IMR-90 (cell line): ENCODE results near the gene CD244. TPM values are rescaled to one million over a fixed set of nuclear protein-coding genes. Genes with fewer than 3 reads are reported as not detected.

Experiments used
- ATAC-seq: fragments of 200-7000 bp; cut with Tn5 transposase; 2 replicates; pipeline ENCODE4 v1.9.1; 2020; ENCODE audit warnings: low read depth, mild to moderate bottlenecking, moderate library complexity
- BruUV-seq: library from RNA; stranded (reverse); fragments of 400-500 nt; replicated peaks from 2 replicates; lab custom pipeline; 2021; lab: Mats Ljungman, UMichigan
- CTCF ChIA-PET: fragments of 300-600 bp; formaldehyde crosslinking; extraction: SDS; loops from one replicate; lab custom pipeline; 2021; ENCODE audit warnings: antibody characterized with exemption; lab: Yijun Ruan, JAX
- POLR2A ChIA-PET: fragments of 300-600 bp; sonication (Branson Sonifier 250); formaldehyde crosslinking; loops from one replicate; lab custom pipeline; 2022; ENCODE audit warnings: antibody characterized with exemption; ENCODE audit not compliant: unreplicated experiment; lab: Charles Lee
- DNase-seq: peaks from one replicate; pipeline ENCODE4 v3.0.0; 2013
- H2AFZ ChIP-seq: replicated peaks from 2 replicates; pipeline ENCODE3; 2013; ENCODE audit warnings: low read length, mild to moderate bottlenecking; ENCODE audit not compliant: poor library complexity
- H2AK5ac ChIP-seq: 2 replicates; pipeline ENCODE4 v1.6.1; 2013; ENCODE audit warnings: low read depth, low read length, inconsistent platforms
- H2AK9ac ChIP-seq: replicated peaks from 2 replicates; pipeline ENCODE3; 2013; ENCODE audit warnings: mild to moderate bottlenecking, low read depth, low read length, moderate library complexity; ENCODE audit not compliant: poor library complexity
- H2BK120ac ChIP-seq: 2 replicates; pipeline ENCODE4 v1.6.1; 2013; ENCODE audit warnings: low read depth, low read length, inconsistent platforms
- H2BK15ac ChIP-seq: 3 replicates; pipeline ENCODE4 v1.6.1; 2013; ENCODE audit warnings: low read depth, low read length, inconsistent platforms
- H2BK20ac ChIP-seq: 2 replicates; pipeline ENCODE4 v1.6.1; 2013; ENCODE audit warnings: low read depth, mild to moderate bottlenecking, inconsistent platforms, low read length, moderate library complexity
- H2BK5ac ChIP-seq: 2 replicates; pipeline ENCODE4 v1.6.1; 2013; ENCODE audit warnings: mild to moderate bottlenecking, low read depth, low read length, inconsistent platforms; ENCODE audit not compliant: poor library complexity, severe bottlenecking
- H3K14ac ChIP-seq: replicated peaks from 2 replicates; pipeline ENCODE4 v1.6.1; 2013; ENCODE audit warnings: low read depth, low read length, inconsistent platforms
- H3K18ac ChIP-seq: 2 replicates; pipeline ENCODE4 v1.6.1; 2013; ENCODE audit warnings: low read depth, low read length, control low read depth
- H3K23ac ChIP-seq: 2 replicates; pipeline ENCODE4 v1.6.1; 2013; ENCODE audit warnings: low read depth, low read length, inconsistent platforms
- H3K27ac ChIP-seq: 2 replicates; pipeline ENCODE4 v1.5.1; 2013; ENCODE audit warnings: mild to moderate bottlenecking, control low read depth, low read length; ENCODE audit not compliant: insufficient read depth
- H3K27me3 ChIP-seq: 2 replicates; pipeline ENCODE4 v1.6.1; 2013; ENCODE audit warnings: low read length; ENCODE audit not compliant: control insufficient read depth, insufficient read depth
- H3K36me3 ChIP-seq: 2 replicates; pipeline ENCODE4 v1.6.1; 2013; ENCODE audit warnings: low read length, mixed read lengths; ENCODE audit not compliant: control insufficient read depth, insufficient read depth
- H3K4ac ChIP-seq: 2 replicates; pipeline ENCODE4 v1.6.1; 2013; ENCODE audit warnings: low read depth, low read length, inconsistent platforms
- H3K4me1 ChIP-seq: 2 replicates; pipeline ENCODE4 v1.6.1; 2013; ENCODE audit warnings: low read length, mixed read lengths; ENCODE audit not compliant: control insufficient read depth, insufficient read depth
- H3K4me2 ChIP-seq: 2 replicates; pipeline ENCODE4 v1.6.1; 2013; ENCODE audit warnings: low read depth, mild to moderate bottlenecking, control low read depth, low read length, moderate library complexity
- H3K4me3 ChIP-seq: 2 replicates; pipeline ENCODE4 v1.5.1; 2013; ENCODE audit warnings: low read depth, mild to moderate bottlenecking, control low read depth, low read length, moderate library complexity; ENCODE audit not compliant: insufficient read depth
- H3K56ac ChIP-seq: 2 replicates; pipeline ENCODE4 v1.6.1; 2013; ENCODE audit warnings: low read length, inconsistent platforms; ENCODE audit not compliant: insufficient read depth; ENCODE audit errors: extremely low read depth
- H3K79me1 ChIP-seq, 2 experiments: 2 replicates each; pipeline ENCODE4 v1.6.1; 2013; ENCODE audit warnings: low read length in 2 of 2, inconsistent platforms in 1 of 2, low read depth in 1 of 2
- H3K9ac ChIP-seq: 2 replicates; pipeline ENCODE4 v1.6.1; 2013; ENCODE audit warnings: low read depth, low read length, control low read depth
- H3K9me1 ChIP-seq: 2 replicates; pipeline ENCODE4 v1.6.1; 2013; ENCODE audit warnings: low read length, inconsistent platforms; ENCODE audit not compliant: insufficient read depth
- H3K9me3 ChIP-seq: 2 replicates; pipeline ENCODE4 v1.6.1; 2013; ENCODE audit warnings: low read length; ENCODE audit not compliant: control insufficient read depth, insufficient read depth
- H4K20me1 ChIP-seq: 2 replicates; pipeline ENCODE4 v1.6.1; 2013; ENCODE audit warnings: low read length, inconsistent platforms; ENCODE audit not compliant: insufficient read depth
- H4K5ac ChIP-seq: 2 replicates; pipeline ENCODE4 v1.6.1; 2013; ENCODE audit warnings: mild to moderate bottlenecking, low read depth, low read length, control low read depth
- H4K8ac ChIP-seq, 2 experiments: 2 replicates each; pipeline ENCODE4 v1.6.1; 2013; ENCODE audit warnings: low read depth in 2 of 2, low read length in 2 of 2, control low read depth in 1 of 2, inconsistent platforms in 1 of 2
- H4K91ac ChIP-seq: 2 replicates; pipeline ENCODE4 v1.6.1; 2013; ENCODE audit warnings: low read depth, low read length, inconsistent platforms; ENCODE audit not compliant: insufficient read depth
- BHLHE40 ChIP-seq: fragments of 150-350 bp; IDR thresholded peaks from 2 replicates; pipeline ENCODE4 v1.6.1; 2016; ENCODE audit warnings: mild to moderate bottlenecking, low read depth, low read length
- ELK1 ChIP-seq: fragments of 150-350 bp; IDR thresholded peaks from 2 replicates; pipeline ENCODE4 v1.6.1; 2016; ENCODE audit warnings: low read depth, mild to moderate bottlenecking, low read length, moderate library complexity, borderline replicate concordance
- FOS ChIP-seq: fragments of 150-350 bp; IDR thresholded peaks from 2 replicates; pipeline ENCODE4 v1.6.1; 2016; ENCODE audit warnings: low read depth, low read length
- MAFK ChIP-seq: IDR thresholded peaks from 2 replicates; pipeline ENCODE4 v1.6.1; 2012; ENCODE audit warnings: low read depth, low read length, improper control_type of control experiment
- MAZ ChIP-seq: IDR thresholded peaks from 2 replicates; pipeline ENCODE4 v1.6.1; 2012; ENCODE audit warnings: low read depth, mild to moderate bottlenecking, low read length, improper control_type of control experiment, moderate library complexity, borderline replicate concordance
- MXI1 ChIP-seq: IDR thresholded peaks from 2 replicates; pipeline ENCODE4 v1.6.1; 2012; ENCODE audit warnings: low read depth, mild to moderate bottlenecking, low read length, moderate library complexity, borderline replicate concordance
- NFE2L2 ChIP-seq: fragments of 150-350 bp; IDR thresholded peaks from 2 replicates; pipeline ENCODE4 v1.6.1; 2016; ENCODE audit warnings: low read depth, mild to moderate bottlenecking, low read length
- RCOR1 ChIP-seq: IDR thresholded peaks from 2 replicates; pipeline ENCODE4 v1.6.1; 2012; ENCODE audit warnings: mild to moderate bottlenecking, low read length, improper control_type of control experiment; ENCODE audit not compliant: insufficient replicate concordance
- RFX5 ChIP-seq: IDR thresholded peaks from 2 replicates; pipeline ENCODE4 v1.8.0; 2012; ENCODE audit warnings: low read depth, mild to moderate bottlenecking, low read length, moderate library complexity
- SMC3 ChIP-seq: fragments of 150-350 bp; IDR thresholded peaks from 2 replicates; pipeline ENCODE4 v1.6.1; 2016; ENCODE audit warnings: low read depth, mild to moderate bottlenecking, antibody characterized with exemption, low read length, moderate library complexity
- USF2 ChIP-seq: fragments of 150-350 bp; IDR thresholded peaks from 2 replicates; pipeline ENCODE4 v1.6.1; 2017; ENCODE audit warnings: mild to moderate bottlenecking, antibody characterized with exemption, low read length, low read depth
- WGBS, 2 experiments: methylation state at CpG; one replicate each; pipeline versions ENCODE4 v1.1.5 to v1.1.7; 2013; ENCODE audit warnings: missing lambda C conversion rate in 2 of 2; ENCODE audit not compliant: insufficient read length in 1 of 2; ENCODE audit errors: extremely low coverage in 2 of 2; 5-methylcytosine and 5-hydroxymethylcytosine counted together
- dilution Hi-C: fragments of 300-500 bp; cut with HindIII; formaldehyde crosslinking; loops from one replicate; pipeline ENCODE4 v1.14.3; 2018; ENCODE audit warnings: low sequenced_read_pairs; ENCODE audit not compliant: unreplicated experiment
- in situ Hi-C: fragments of 300-500 bp; cut with MboI; formaldehyde crosslinking; loops from 3 replicates; pipeline ENCODE4 v1.14.3; 2019; ENCODE audit warnings: low sequenced_read_pairs, inconsistent platforms, mixed read lengths
- intact Hi-C: fragments of 100-400 bp; cut with micrococcal nuclease; formaldehyde crosslinking; loops from 2 replicates; pipeline ENCODE4 v1.10.0; 2022
- polyA plus RNA-seq, 3 experiments: library from polyadenylated mRNA; depleted of rRNA; stranded (reverse); fragments of >200 nt; gene quantifications; 2 replicates each; pipeline ENCODE4 v1.2.3, GENCODE V29; 2012; ENCODE audit warnings: low replicate concordance in 1 of 3
- total RNA-seq: library from RNA; depleted of rRNA; stranded (reverse); fragments of >200 nt; gene quantifications from 2 replicates; pipeline ENCODE4 v1.2.3, GENCODE V29; 2012
- TF ChIP-seq, protein P1 (sequence below): conservative IDR thresholded peaks from 2 replicates; pipeline ENCODE4 v1.5.1; 2012; ENCODE audit warnings: mild to moderate bottlenecking, low read depth, low read length, improper control_type of control experiment

Gene CD244
- total and polyA plus RNA-seq, 2 of the 4 experiments (the other 2 are of a cell fraction), result not detected

DNA sequence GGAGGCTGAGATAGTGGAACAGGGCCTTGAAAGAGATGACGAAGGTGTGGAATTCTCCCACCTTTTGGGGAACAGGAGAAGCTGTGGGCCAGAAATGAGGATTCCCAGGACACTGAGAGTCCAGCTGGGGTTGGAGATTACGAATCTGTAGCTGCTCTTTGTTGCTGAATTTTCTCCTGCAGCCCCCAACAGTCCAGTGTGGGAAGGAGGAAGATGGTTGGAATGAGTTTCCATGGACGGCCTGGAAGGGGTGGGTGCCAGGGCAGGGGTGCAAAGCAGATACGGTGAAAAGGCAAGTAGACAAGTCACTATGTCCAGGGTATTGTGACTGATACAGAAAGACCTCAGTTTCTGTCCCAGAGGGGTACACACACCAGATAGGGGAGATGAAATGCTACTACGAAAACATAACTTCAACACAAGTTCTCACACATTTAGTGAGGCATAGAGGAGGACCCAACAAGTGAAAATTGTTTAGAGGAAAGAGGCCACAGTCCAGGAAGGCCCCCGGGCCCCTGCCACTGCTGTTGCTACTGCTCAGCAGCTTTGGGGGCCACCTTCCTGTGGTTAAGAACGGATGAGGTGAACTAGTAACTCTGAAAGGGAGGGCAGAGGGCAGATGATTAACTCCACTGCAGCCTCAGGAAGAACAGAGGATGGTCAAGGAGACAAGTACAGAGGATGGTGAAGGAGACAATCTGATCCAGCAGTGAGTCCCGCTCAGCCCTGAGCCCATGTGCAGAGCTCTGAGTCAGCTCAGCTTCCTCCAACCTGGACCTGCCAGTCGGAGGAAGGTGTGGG lies 7.3 kb downstream of the CD244 start:
- H4K5ac ChIP-seq, result no peak overlapping the region
- intact Hi-C loops (no loop called here), dilution Hi-C loops (no loop called here), in situ Hi-C loops (no loop called here)
- ChIA-PET POLR2A (no interaction called here), CTCF (no interaction called here)
- H2BK15ac ChIP-seq, result no peak overlapping the region
- no peak overlapping the region for H3K4me2 ChIP-seq
- H2AFZ ChIP-seq, result peak overlapping the region; percentile 24
- H3K9me3 ChIP-seq, result no peaks in the 10 kb centered on the region
- no peak overlapping the region for H2AK9ac ChIP-seq
- no peak overlapping the region for H3K56ac ChIP-seq
- ATAC-seq (no peak), DNase-seq (no peak)
- no peak overlapping the region for H2BK5ac ChIP-seq
- no peak overlapping the region for H3K9ac ChIP-seq
- H4K8ac ChIP-seq, result no peak overlapping the region
- H3K79me1 ChIP-seq, result no peaks in the 10 kb centered on the region
- no peak overlapping the region for H3K4ac ChIP-seq
- no peaks in the 10 kb centered on the region for H3K9me1 ChIP-seq
- H3K18ac ChIP-seq, result no peak overlapping the region
- no peaks in the 10 kb centered on the region for H3K36me3 ChIP-seq
- no peaks in the 10 kb centered on the region for H4K20me1 ChIP-seq
- no peaks in the 10 kb centered on the region for H3K27me3 ChIP-seq
- no peak overlapping the region for H2BK120ac ChIP-seq
- no peak overlapping the region for H3K14ac ChIP-seq
- H3K23ac ChIP-seq, result no peak overlapping the region
- no TSS peak for BruUV-seq
- no peaks in the 10 kb centered on the region for H3K4me1 ChIP-seq
- WGBS, 2 experiments, result no CpG with 5 or more reads among the region's 9 CpGs
- no peak overlapping the region for H2BK20ac ChIP-seq
- H2AK5ac ChIP-seq, result no peak overlapping the region
- no peak for TF ChIP-seq ELK1
- TF ChIP-seq BHLHE40, result no peak
- TF ChIP-seq, protein P1, sequence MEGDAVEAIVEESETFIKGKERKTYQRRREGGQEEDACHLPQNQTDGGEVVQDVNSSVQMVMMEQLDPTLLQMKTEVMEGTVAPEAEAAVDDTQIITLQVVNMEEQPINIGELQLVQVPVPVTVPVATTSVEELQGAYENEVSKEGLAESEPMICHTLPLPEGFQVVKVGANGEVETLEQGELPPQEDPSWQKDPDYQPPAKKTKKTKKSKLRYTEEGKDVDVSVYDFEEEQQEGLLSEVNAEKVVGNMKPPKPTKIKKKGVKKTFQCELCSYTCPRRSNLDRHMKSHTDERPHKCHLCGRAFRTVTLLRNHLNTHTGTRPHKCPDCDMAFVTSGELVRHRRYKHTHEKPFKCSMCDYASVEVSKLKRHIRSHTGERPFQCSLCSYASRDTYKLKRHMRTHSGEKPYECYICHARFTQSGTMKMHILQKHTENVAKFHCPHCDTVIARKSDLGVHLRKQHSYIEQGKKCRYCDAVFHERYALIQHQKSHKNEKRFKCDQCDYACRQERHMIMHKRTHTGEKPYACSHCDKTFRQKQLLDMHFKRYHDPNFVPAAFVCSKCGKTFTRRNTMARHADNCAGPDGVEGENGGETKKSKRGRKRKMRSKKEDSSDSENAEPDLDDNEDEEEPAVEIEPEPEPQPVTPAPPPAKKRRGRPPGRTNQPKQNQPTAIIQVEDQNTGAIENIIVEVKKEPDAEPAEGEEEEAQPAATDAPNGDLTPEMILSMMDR, result no peak
- no peak for TF ChIP-seq RCOR1
- TF ChIP-seq MXI1, result no peak
- TF ChIP-seq RFX5, result no peak
- no peak for TF ChIP-seq MAFK
- no peak for TF ChIP-seq SMC3
- no peak for TF ChIP-seq FOS
- no peak for TF ChIP-seq NFE2L2
- TF ChIP-seq MAZ, result no peak
- no peak for TF ChIP-seq USF2
- H3K4me3 ChIP-seq, result no peak overlapping the region
- no peak overlapping the region for H4K91ac ChIP-seq
- no peak overlapping the region for H3K27ac ChIP-seq
